HG03520 (cell line): ENCODE data around the gene FCHSD1.

Experiments used
- ATAC-seq: cut with Tn5 transposase; IDR thresholded peaks from one replicate; pipeline ENCODE4 v1.9.1; 2021; ENCODE audit warnings: mild to moderate bottlenecking, moderate library complexity; ENCODE audit not compliant: unreplicated experiment

FCHSD1 gene

GRCh38 chr5:141650851-141651727 lies at the start of gene FCHSD1:
FCHSD1 (minus strand) TSS chr5:141651418; CDS start chr5:141651368, 50 bp downstream.
- ATAC-seq, result peak; percentile 87

GRCh38 chr5:141697586-141697985 lies 46.4 kb upstream of the FCHSD1 start:
- no peak for ATAC-seq

GRCh38 chr5:141696431-141696830 lies 45.2 kb upstream of the FCHSD1 start:
- no peak for ATAC-seq

- no peak for ATAC-seq
Observed at GRCh38 chr5:141695627-141696215, 44.5 kb upstream of the FCHSD1 start.

GRCh38 chr5:141694479-141694878 lies 43.3 kb upstream of the FCHSD1 start:
- no peak for ATAC-seq

- ATAC-seq, result no peak
Observed at GRCh38 chr5:141692919-141693725, 41.9 kb upstream of the FCHSD1 start.

- ATAC-seq, result no peak
Observed at GRCh38 chr5:141692533-141692888, 41.3 kb upstream of the FCHSD1 start.

- ATAC-seq, result peak; percentile 80
Observed at GRCh38 chr5:141691867-141692532, 40.8 kb upstream of the FCHSD1 start.

GRCh38 chr5:141691286-141691866 lies 40.2 kb upstream of the FCHSD1 start:
- no peak for ATAC-seq

- ATAC-seq, result no peak
Observed at GRCh38 chr5:141686648-141687416, 35.6 kb upstream of the FCHSD1 start.

GRCh38 chr5:141685591-141685990 lies 34.4 kb upstream of the FCHSD1 start:
- no peak for ATAC-seq

- ATAC-seq, result no peak
Observed at GRCh38 chr5:141683596-141684141, 32.5 kb upstream of the FCHSD1 start.

GRCh38 chr5:141681695-141682641 lies 30.8 kb upstream of the FCHSD1 start, which contains the start of gene ARAP3:
ARAP3 (minus strand) TSS chr5:141682230; CDS start chr5:141680486, 1,744 bp downstream.
- no peak for ATAC-seq

GRCh38 chr5:141681295-141681694 lies 30.1 kb upstream of the FCHSD1 start:
- no peak for ATAC-seq

- ATAC-seq, result no peak
Observed at GRCh38 chr5:141680751-141681201, 29.6 kb upstream of the FCHSD1 start.

- no peak for ATAC-seq
Observed at GRCh38 chr5:141680178-141680577, 29.0 kb upstream of the FCHSD1 start.

- ATAC-seq, result no peak
Observed at GRCh38 chr5:141677415-141677814, 26.2 kb upstream of the FCHSD1 start.

GRCh38 chr5:141675672-141676071 lies 24.5 kb upstream of the FCHSD1 start:
- no peak for ATAC-seq
